ENCODE measurements around the gene ETS2.

Gene ETS2

GRCh38 chr21:38819719-38820159 lies 14.0 kb downstream of the ETS2 start:
- DNase-seq (ENCODE audit: low read depth), result no peak
- TF ChIP-seq, protein P1, sequence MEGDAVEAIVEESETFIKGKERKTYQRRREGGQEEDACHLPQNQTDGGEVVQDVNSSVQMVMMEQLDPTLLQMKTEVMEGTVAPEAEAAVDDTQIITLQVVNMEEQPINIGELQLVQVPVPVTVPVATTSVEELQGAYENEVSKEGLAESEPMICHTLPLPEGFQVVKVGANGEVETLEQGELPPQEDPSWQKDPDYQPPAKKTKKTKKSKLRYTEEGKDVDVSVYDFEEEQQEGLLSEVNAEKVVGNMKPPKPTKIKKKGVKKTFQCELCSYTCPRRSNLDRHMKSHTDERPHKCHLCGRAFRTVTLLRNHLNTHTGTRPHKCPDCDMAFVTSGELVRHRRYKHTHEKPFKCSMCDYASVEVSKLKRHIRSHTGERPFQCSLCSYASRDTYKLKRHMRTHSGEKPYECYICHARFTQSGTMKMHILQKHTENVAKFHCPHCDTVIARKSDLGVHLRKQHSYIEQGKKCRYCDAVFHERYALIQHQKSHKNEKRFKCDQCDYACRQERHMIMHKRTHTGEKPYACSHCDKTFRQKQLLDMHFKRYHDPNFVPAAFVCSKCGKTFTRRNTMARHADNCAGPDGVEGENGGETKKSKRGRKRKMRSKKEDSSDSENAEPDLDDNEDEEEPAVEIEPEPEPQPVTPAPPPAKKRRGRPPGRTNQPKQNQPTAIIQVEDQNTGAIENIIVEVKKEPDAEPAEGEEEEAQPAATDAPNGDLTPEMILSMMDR (IDR thresholded peaks at IDR 0.05; ENCODE audit: control insufficient read depth, insufficient read depth, low read depth, low read length, missing control alignments), result no peak

GRCh38 chr21:38820471-38821239 lies 14.9 kb downstream of the ETS2 start:
- no peak overlapping the region for H3K4me3 ChIP-seq (ENCODE audit: control insufficient read depth, low read depth, low read length)
- TF ChIP-seq, protein P1 (IDR thresholded peaks at IDR 0.05; ENCODE audit: control insufficient read depth, insufficient read depth, low read depth, low read length, missing control alignments), result no peak
- DNase-seq (ENCODE audit: low read depth), result no peak

More at GRCh38 chr21:38819719-38820159, 14.0 kb downstream of the ETS2 start:
- H3K4me3 ChIP-seq (ENCODE audit: control insufficient read depth, low read depth, low read length), result no peak overlapping the region

DNA sequence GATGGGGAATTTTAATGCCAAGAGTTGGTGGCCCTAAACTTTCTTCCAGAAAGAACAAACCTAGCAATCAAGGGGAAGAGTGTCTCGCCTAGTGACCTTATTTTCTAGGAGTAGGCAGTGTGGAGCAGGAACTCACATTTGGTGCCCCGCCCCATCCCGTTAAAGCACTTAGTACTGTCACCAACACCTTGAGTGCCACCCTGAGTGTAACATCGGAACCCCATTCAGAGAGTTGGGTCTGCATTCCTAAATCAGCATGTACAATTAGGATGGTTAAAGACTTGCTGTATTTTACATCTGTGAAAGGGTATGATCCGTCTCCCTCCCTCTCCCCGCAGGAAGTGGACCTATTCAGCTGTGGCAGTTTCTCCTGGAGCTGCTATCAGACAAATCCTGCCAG lies 15.5 kb downstream of the ETS2 start:
- TF ChIP-seq, protein P1 (IDR thresholded peaks at IDR 0.05; ENCODE audit: control insufficient read depth, insufficient read depth, low read depth, low read length, missing control alignments), result no peak
- no peak for DNase-seq (ENCODE audit: low read depth)
- no peak overlapping the region for H3K4me3 ChIP-seq (ENCODE audit: control insufficient read depth, low read depth, low read length)

DNA sequence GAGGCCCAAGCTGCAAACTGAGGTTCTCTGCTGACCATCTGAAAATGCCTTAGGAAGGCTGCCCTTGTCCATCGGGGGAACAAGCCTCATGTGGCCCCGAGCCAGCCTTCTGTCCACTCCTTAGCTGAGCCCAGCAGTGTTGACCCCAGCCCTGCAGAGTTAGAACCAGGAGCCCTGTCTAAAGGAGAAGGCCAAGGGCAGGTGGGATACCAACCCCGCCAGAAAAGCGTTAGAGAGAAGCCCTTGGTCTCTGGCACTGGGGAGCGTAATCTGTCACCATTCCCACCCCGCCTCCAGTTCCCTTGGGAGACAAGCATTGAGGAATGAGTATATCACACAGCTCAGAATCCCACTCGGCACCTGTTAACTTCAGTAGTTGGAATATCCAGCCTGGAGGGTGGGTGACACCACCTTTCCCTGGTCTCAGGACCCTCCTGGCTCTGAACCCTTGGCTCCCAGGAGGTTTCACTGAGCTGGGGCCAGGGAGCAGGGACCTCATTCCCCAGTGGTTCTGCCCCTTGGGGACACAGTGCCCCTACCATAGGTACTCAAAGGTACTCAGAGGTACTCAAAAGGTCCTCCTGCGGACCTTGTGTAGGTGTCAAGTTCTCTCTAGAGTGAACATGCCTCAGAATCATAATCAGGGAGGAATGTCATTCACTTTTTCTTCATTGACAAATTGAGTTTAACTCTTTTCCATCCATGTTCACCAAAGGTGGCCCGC lies 16.4 kb downstream of the ETS2 start:
- TF ChIP-seq, protein P1 (IDR thresholded peaks at IDR 0.05; ENCODE audit: control insufficient read depth, insufficient read depth, low read depth, low read length, missing control alignments), result no peak
- no peak for DNase-seq (ENCODE audit: low read depth)
- no peak overlapping the region for H3K4me3 ChIP-seq (ENCODE audit: control insufficient read depth, low read depth, low read length)

DNA sequence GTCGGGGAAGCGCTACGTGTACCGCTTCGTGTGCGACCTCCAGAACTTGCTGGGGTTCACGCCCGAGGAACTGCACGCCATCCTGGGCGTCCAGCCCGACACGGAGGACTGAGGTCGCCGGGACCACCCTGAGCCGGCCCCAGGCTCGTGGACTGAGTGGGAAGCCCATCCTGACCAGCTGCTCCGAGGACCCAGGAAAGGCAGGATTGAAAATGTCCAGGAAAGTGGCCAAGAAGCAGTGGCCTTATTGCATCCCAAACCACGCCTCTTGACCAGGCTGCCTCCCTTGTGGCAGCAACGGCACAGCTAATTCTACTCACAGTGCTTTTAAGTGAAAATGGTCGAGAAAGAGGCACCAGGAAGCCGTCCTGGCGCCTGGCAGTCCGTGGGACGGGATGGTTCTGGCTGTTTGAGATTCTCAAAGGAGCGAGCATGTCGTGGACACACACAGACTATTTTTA lies 17.1 kb downstream of the ETS2 start:
- DNase-seq (ENCODE audit: low read depth), result no peak
- TF ChIP-seq, protein P1 (IDR thresholded peaks at IDR 0.05; ENCODE audit: control insufficient read depth, insufficient read depth, low read depth, low read length, missing control alignments), result no peak
- H3K4me3 ChIP-seq (ENCODE audit: control insufficient read depth, low read depth, low read length), result no peak overlapping the region

DNA sequence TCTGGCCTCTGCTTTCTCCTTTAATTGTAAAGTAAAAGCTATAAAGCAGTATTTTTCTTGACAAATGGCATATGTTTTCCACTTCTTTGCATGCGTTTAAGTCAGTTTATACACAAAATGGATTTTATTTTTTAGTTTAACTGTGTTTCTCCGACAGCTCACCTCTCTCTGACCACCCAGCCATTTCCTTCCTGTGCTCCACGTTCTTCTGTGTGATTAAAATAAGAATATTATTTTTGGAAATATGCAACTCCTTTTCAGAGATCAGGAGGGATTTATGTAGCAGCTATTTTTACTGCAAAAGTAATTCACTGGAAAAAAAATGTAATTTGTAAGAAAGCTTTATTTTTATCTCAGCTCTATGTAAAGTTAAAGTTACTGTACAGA lies 18.0 kb downstream of the ETS2 start:
- H3K4me3 ChIP-seq (ENCODE audit: control insufficient read depth, low read depth, low read length), result no peak overlapping the region
- TF ChIP-seq, protein P1 (IDR thresholded peaks at IDR 0.05; ENCODE audit: control insufficient read depth, insufficient read depth, low read depth, low read length, missing control alignments), result no peak
- DNase-seq (ENCODE audit: low read depth), result no peak

Measured in AG09309 (cell line).